ENCODE measurements around the gene SEPTIN12.
"Not testable (repeated sequence)": the region's sequence is repeated elsewhere in the genome, so short reads cannot be mapped to it uniquely, and the experiment has no call there.

The SEPTIN12 gene

GRCh38 chr16:4787068-4787467 is 1.1 kb downstream of the SEPTIN12 start:
- Histone ChIP-seq H3K27ac (no peak overlapping the region), H2AFZ (no peak overlapping the region), H3K36me3 (ENCODE audit: control insufficient read depth, insufficient read depth, low read length) (no peaks in the 10 kb centered on the region), H3K4me2 (ENCODE audit: low read length) (no peak overlapping the region), H3K9me3 (ENCODE audit: control insufficient read depth, low read length) (no peaks in the 10 kb centered on the region), H3K4me3 (ENCODE audit: low read depth, low read length) (no peak overlapping the region), H3K4me1 (no peaks in the 10 kb centered on the region), H3K27me3 (ENCODE audit: control insufficient read depth, insufficient read depth, low read length) (no peaks in the 10 kb centered on the region), H3K79me2 (no peaks in the 10 kb centered on the region), H3K9ac (no peak overlapping the region)
- TF ChIP-seq, protein P1, sequence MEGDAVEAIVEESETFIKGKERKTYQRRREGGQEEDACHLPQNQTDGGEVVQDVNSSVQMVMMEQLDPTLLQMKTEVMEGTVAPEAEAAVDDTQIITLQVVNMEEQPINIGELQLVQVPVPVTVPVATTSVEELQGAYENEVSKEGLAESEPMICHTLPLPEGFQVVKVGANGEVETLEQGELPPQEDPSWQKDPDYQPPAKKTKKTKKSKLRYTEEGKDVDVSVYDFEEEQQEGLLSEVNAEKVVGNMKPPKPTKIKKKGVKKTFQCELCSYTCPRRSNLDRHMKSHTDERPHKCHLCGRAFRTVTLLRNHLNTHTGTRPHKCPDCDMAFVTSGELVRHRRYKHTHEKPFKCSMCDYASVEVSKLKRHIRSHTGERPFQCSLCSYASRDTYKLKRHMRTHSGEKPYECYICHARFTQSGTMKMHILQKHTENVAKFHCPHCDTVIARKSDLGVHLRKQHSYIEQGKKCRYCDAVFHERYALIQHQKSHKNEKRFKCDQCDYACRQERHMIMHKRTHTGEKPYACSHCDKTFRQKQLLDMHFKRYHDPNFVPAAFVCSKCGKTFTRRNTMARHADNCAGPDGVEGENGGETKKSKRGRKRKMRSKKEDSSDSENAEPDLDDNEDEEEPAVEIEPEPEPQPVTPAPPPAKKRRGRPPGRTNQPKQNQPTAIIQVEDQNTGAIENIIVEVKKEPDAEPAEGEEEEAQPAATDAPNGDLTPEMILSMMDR (IDR thresholded peaks at IDR 0.05): no peak

GRCh38 chr16:4785758-4786433 is 2.2 kb downstream of the SEPTIN12 start:
- H3K79me2 ChIP-seq: no peaks in the 10 kb centered on the region
- no peaks in the 10 kb centered on the region for H3K9me3 ChIP-seq (ENCODE audit: control insufficient read depth, low read length)
- no peaks in the 10 kb centered on the region for H3K27me3 ChIP-seq (ENCODE audit: control insufficient read depth, insufficient read depth, low read length)
- no peak overlapping the region for H2AFZ ChIP-seq
- no peak overlapping the region for H3K4me3 ChIP-seq (ENCODE audit: low read depth, low read length)
- no peaks in the 10 kb centered on the region for H3K4me1 ChIP-seq
- TF ChIP-seq, protein P1 (IDR thresholded peaks at IDR 0.05): no peak
- no peak overlapping the region for H3K27ac ChIP-seq
- no peaks in the 10 kb centered on the region for H3K36me3 ChIP-seq (ENCODE audit: control insufficient read depth, insufficient read depth, low read length)
- H3K4me2 ChIP-seq (ENCODE audit: low read length): no peak overlapping the region
- no peak overlapping the region for H3K9ac ChIP-seq

DNA sequence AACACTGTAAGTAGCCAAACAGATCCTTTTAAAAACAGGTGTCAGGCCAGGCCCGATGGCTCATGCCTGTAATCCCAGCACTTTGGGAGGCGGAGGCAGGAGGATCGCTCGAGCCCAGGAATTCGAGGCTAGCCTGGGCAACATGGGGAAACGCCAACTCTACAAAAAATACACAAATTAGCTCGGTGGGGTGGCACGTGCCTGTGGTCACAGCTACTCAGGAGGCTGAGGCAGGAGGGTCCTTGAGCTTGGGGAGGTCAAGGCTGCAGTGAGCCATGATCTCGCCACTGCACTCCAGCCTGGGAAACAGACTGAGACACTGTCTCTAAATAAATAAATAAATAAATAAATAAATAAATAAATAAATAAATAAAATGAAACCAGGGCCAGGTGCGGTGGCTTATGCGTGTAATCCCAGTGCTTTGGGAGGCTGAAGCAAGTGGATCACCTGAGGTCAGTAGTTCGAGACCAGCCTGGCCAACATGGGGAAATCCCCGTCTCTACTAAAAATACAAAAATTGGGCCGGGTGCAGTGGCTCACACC is 3.6 kb downstream of the SEPTIN12 start:
- not testable (repeated sequence) for H2AFZ ChIP-seq; H3K9me3 ChIP-seq (ENCODE audit: control insufficient read depth, low read length); H3K4me3 ChIP-seq (ENCODE audit: low read depth, low read length)

DNA sequence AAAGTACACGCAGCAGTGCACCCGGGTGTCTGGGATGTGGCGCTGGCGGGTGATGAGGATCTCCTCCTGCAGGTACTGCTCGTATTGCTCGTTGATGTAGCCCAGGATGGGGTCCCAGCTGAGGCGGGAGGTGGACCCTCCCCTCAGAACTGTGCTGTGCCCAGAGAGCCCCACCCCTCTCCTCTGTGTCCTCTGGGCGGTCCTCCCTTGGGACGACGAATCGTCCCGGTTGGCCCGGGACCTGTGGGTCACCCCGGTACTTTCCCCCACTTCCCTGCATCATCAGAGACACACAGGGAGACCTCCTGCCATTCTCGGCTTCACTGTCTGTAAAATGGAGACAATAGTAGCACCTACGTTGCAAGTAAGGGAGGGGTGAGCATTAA is 4.2 kb downstream of the SEPTIN12 start:
- TF ChIP-seq, protein P1 (IDR thresholded peaks at IDR 0.05): no peak
- no peak overlapping the region for H3K4me3 ChIP-seq (ENCODE audit: low read depth, low read length)
- no peak overlapping the region for H2AFZ ChIP-seq
- no peak overlapping the region for H3K9ac ChIP-seq
- H3K4me1 ChIP-seq: no peaks in the 10 kb centered on the region
- no peaks in the 10 kb centered on the region for H3K27me3 ChIP-seq (ENCODE audit: control insufficient read depth, insufficient read depth, low read length)
- H3K9me3 ChIP-seq (ENCODE audit: control insufficient read depth, low read length): no peaks in the 10 kb centered on the region
- H3K27ac ChIP-seq: no peak overlapping the region
- no peaks in the 10 kb centered on the region for H3K79me2 ChIP-seq
- no peaks in the 10 kb centered on the region for H3K36me3 ChIP-seq (ENCODE audit: control insufficient read depth, insufficient read depth, low read length)
- no peak overlapping the region for H3K4me2 ChIP-seq (ENCODE audit: low read length)

More for the DNA sequence above, 3.6 kb downstream of the SEPTIN12 start:
- H3K9ac ChIP-seq; H3K27me3 ChIP-seq (ENCODE audit: control insufficient read depth, insufficient read depth, low read length); H3K4me2 ChIP-seq (ENCODE audit: low read length); H3K36me3 ChIP-seq (ENCODE audit: control insufficient read depth, insufficient read depth, low read length); H3K4me1 ChIP-seq; H3K27ac ChIP-seq; H3K79me2 ChIP-seq: not testable (repeated sequence)

- Histone ChIP-seq H3K27ac (no peak overlapping the region), H3K36me3 (ENCODE audit: control insufficient read depth, insufficient read depth, low read length) (no peaks in the 10 kb centered on the region), H3K79me2 (no peaks in the 10 kb centered on the region), H3K4me3 (ENCODE audit: low read depth, low read length) (no peak overlapping the region), H3K4me1 (no peaks in the 10 kb centered on the region), H3K4me2 (ENCODE audit: low read length) (no peak overlapping the region), H2AFZ (no peak overlapping the region), H3K9ac (no peak overlapping the region), H3K9me3 (ENCODE audit: control insufficient read depth, low read length) (no peaks in the 10 kb centered on the region), H3K27me3 (ENCODE audit: control insufficient read depth, insufficient read depth, low read length) (no peaks in the 10 kb centered on the region)
- TF ChIP-seq, protein P1 (IDR thresholded peaks at IDR 0.05): no peak
These were observed 4.7 kb downstream of the SEPTIN12 start for GRCh38 chr16:4783251-4783950.

Measured in parathyroid adenoma (tissue), 2 donors.